HepG2 (cell line): ENCODE results near the gene UVSSA. TPM values are rescaled to one million over a fixed set of nuclear protein-coding genes. Genes with fewer than 3 reads are reported as not detected.

Experiments
- ATAC-seq: fragments of 200-7000 bp; cut with Tn5 transposase; 3 replicates; pipeline ENCODE4 v1.9.1; 2020; ENCODE audit warnings: mild to moderate bottlenecking, moderate library complexity
- BruUV-seq: library from RNA; stranded (reverse); fragments of 400-500 nt; replicated peaks from 2 replicates; lab custom pipeline; 2021; lab: Mats Ljungman, UMichigan
- CTCF ChIA-PET: fragments of 300-600 bp; formaldehyde crosslinking; extraction: SDS; loops from one replicate; lab custom pipeline; 2021; ENCODE audit warnings: low total read pairs, inconsistent platforms, low intra/inter-chr PET ratio; lab: Yijun Ruan, JAX
- POLR2A ChIA-PET: fragments of 350-600 bp; sonication (Branson Sonifier 250); formaldehyde crosslinking; loops from one replicate; lab custom pipeline; 2020; ENCODE audit warnings: antibody characterized with exemption, inconsistent platforms; lab: Yijun Ruan, JAX
- DNase-seq: peaks from one replicate; pipeline ENCODE4 v3.0.0-alpha.2; 2015; ENCODE audit warnings: low spot score
- FAIRE-seq: peaks from 3 replicates; lab custom pipeline; 2011; peaks lifted over from hg19 to GRCh38; lab: Jason Lieb, UNC
- H2AFZ ChIP-seq: one replicate; pipeline ENCODE4 v1.6.1; 2011; ENCODE audit warnings: low read length, inconsistent platforms
- H3K27ac ChIP-seq: fragments of 300-600 bp; 3 replicates; pipeline ENCODE4 v1.8.0; 2011; ENCODE audit warnings: mixed run types, mild to moderate bottlenecking, mixed read lengths, low read length, inconsistent platforms; ENCODE audit not compliant: insufficient read depth; ENCODE audit errors: extremely low read length
- H3K27me3 ChIP-seq, 2 experiments: fragments of 200-600 bp in 1 of 2; 2 replicates in 1 of 2; 3 replicates in 1 of 2; pipeline versions ENCODE4 v1.6.0 to v1.8.0; 2011; ENCODE audit warnings: low read length in 2 of 2, mild to moderate bottlenecking in 2 of 2, moderate library complexity in 2 of 2, inconsistent platforms in 1 of 2; ENCODE audit not compliant: insufficient read depth in 2 of 2, control insufficient read depth in 1 of 2
- H3K36me3 ChIP-seq, 2 experiments: fragments of 200-600 bp in 1 of 2; replicated peaks in 1 of 2; 2 replicates in 1 of 2; 3 replicates in 1 of 2; pipeline versions ENCODE4 v1.5.1 to v1.8.0; 2011; ENCODE audit warnings: low read length in 2 of 2, inconsistent platforms in 1 of 2; ENCODE audit not compliant: insufficient read depth in 2 of 2, control insufficient read depth in 1 of 2
- H3K4me1 ChIP-seq: 2 replicates; pipeline ENCODE4 v1.5.1; 2012; ENCODE audit warnings: low read length, inconsistent platforms; ENCODE audit not compliant: insufficient read depth
- H3K4me2 ChIP-seq: 2 replicates; pipeline ENCODE4 v1.6.0; 2011; ENCODE audit warnings: low read depth, low read length, inconsistent platforms
- H3K4me3 ChIP-seq, 3 experiments: fragments of 200-600 bp in 1 of 3; sonication (generic), shearing (Covaris generic) in 1 of 3; replicated peaks in 1 of 3; 2 replicates each; pipeline ENCODE4 v1.5.1; 2011 to 2016; ENCODE audit warnings: low read length in 3 of 3, inconsistent platforms in 2 of 3, low read depth in 2 of 3, mild to moderate bottlenecking in 2 of 3, control low read depth in 1 of 3, mixed read lengths in 1 of 3; ENCODE audit not compliant: insufficient read depth in 1 of 3
- H3K79me2 ChIP-seq: one replicate; pipeline ENCODE4 v1.6.1; 2011; ENCODE audit warnings: low read length, inconsistent platforms; ENCODE audit not compliant: insufficient read depth
- H3K9ac ChIP-seq: 2 replicates; pipeline ENCODE4 v1.6.0; 2011; ENCODE audit warnings: mild to moderate bottlenecking, low read depth, low read length, inconsistent platforms; ENCODE audit not compliant: insufficient read depth
- H3K9me3 ChIP-seq: 2 replicates; pipeline ENCODE4 v1.5.1; 2012; ENCODE audit warnings: mild to moderate bottlenecking, low read length
- H4K20me1 ChIP-seq: 2 replicates; pipeline ENCODE4 v1.6.0; 2011; ENCODE audit warnings: inconsistent platforms, mild to moderate bottlenecking, low read length, moderate library complexity; ENCODE audit not compliant: insufficient read depth
- ATF7-NPFF ChIP-seq: sonication (generic); formaldehyde crosslinking; IDR thresholded peaks from 2 replicates; pipeline ENCODE4 v1.8.1; 2023; ENCODE audit warnings: mild to moderate bottlenecking, low read depth, missing genetic modification reagents, moderate library complexity
- KLF16 ChIP-seq, 2 experiments: sonication (generic) in 1 of 2; formaldehyde crosslinking in 1 of 2; IDR thresholded peaks; 2 replicates each; pipeline versions ENCODE4 v1.6.1 to v1.8.0; 2016 to 2023; ENCODE audit warnings: missing genetic modification reagents in 2 of 2, missing compliant biosample characterization in 1 of 2
- MED13 ChIP-seq: sonication (generic); formaldehyde crosslinking; IDR thresholded peaks from 2 replicates; pipeline ENCODE4 v1.5.0; 2020; ENCODE audit warnings: missing genetic modification reagents
- MEIS1 ChIP-seq: sonication (generic); formaldehyde crosslinking; IDR thresholded peaks from 2 replicates; pipeline ENCODE4 v1.9.0; 2021; ENCODE audit warnings: mild to moderate bottlenecking, missing genetic modification reagents, moderate library complexity, borderline replicate concordance
- MLLT10 ChIP-seq: sonication (generic); formaldehyde crosslinking; IDR thresholded peaks from 2 replicates; pipeline ENCODE4 v1.4.0; 2020; ENCODE audit warnings: missing genetic modification reagents
- NBN ChIP-seq: fragments of 450-650 bp; conservative IDR thresholded peaks from 2 replicates; pipeline ENCODE4 v1.6.1; 2017
- NFE2 ChIP-seq: sonication (generic); formaldehyde crosslinking; IDR thresholded peaks from 2 replicates; pipeline ENCODE4 v1.4.0; 2020; ENCODE audit warnings: missing genetic modification reagents
- NFIB ChIP-seq: sonication (generic); formaldehyde crosslinking; IDR thresholded peaks from 2 replicates; pipeline ENCODE4 v1.9.0; 2021; ENCODE audit warnings: missing genetic modification reagents, mild to moderate bottlenecking, borderline replicate concordance
- SIX4 ChIP-seq: sonication (generic); formaldehyde crosslinking; IDR thresholded peaks from 2 replicates; pipeline ENCODE4 v1.4.0; 2020; ENCODE audit warnings: missing genetic modification reagents
- TCF7L2 ChIP-seq: IDR thresholded peaks from 2 replicates; pipeline ENCODE4 v1.6.1; 2011; ENCODE audit warnings: mild to moderate bottlenecking, low read depth, low read length, moderate library complexity
- ZFP36 ChIP-seq: fragments of 150-350 bp; IDR thresholded peaks from 2 replicates; pipeline ENCODE4 v1.6.1; 2018; ENCODE audit warnings: borderline replicate concordance, low read length, low read depth; ENCODE audit not compliant: partially characterized antibody
- ZNF331 ChIP-seq: sonication (generic); formaldehyde crosslinking; IDR thresholded peaks from 2 replicates; pipeline ENCODE4 v1.4.0; 2020; ENCODE audit warnings: missing genetic modification reagents
- ZNF431 ChIP-seq: sonication (generic); formaldehyde crosslinking; IDR thresholded peaks from 2 replicates; pipeline ENCODE4 v1.9.0; 2022; ENCODE audit warnings: missing genetic modification reagents, low read depth, mild to moderate bottlenecking, borderline replicate concordance
- ZNF816 ChIP-seq: sonication (generic); formaldehyde crosslinking; IDR thresholded peaks from 2 replicates; pipeline ENCODE4 v1.8.0; 2022; ENCODE audit warnings: missing genetic modification reagents, mild to moderate bottlenecking, borderline replicate concordance
- WGBS: methylation state at CpG from one replicate; pipeline ENCODE4 v1.1.6; 2017; ENCODE audit warnings: low lambda C conversion rate; 5-methylcytosine and 5-hydroxymethylcytosine counted together
- in situ Hi-C: cut with HindIII; loops from 2 replicates; pipeline ENCODE4 v1.10.0; 2017; ENCODE audit warnings: low pct_unique_long_range_greater_than_20kb; ENCODE audit not compliant: extremely low pct_ligation_motif_present
- intact Hi-C: fragments of 100-400 bp; cut with micrococcal nuclease; formaldehyde crosslinking; loops from one replicate; pipeline ENCODE4 v1.10.0; 2022; ENCODE audit not compliant: unreplicated experiment
- polyA plus RNA-seq, 8 experiments: library from polyadenylated mRNA; depleted of rRNA in 3 of 8; stranded (reverse) in 7 of 8; unstranded in 1 of 8; fragments of >200 nt; fragmentation: Illumina TruSeq in 4 of 8; extraction: Trizol in 4 of 8; gene quantifications; 2 replicates each; pipeline versions ENCODE4 v1.2.1 to v1.2.3, GENCODE V29; 2011 to 2016; ENCODE audit warnings: low read depth in 4 of 8, missing spikeins in 1 of 8, mixed read lengths in 1 of 8; ENCODE audit not compliant: insufficient read depth in 1 of 8
- total RNA-seq, 5 experiments: library from RNA; depleted of rRNA; stranded (reverse); fragments of >200 nt; fragmentation: Illumina TruSeq; extraction: Trizol; gene quantifications; 2 replicates each; pipeline ENCODE4 v1.2.3, GENCODE V29; 2016; ENCODE audit warnings: low read depth in 1 of 5
- TF ChIP-seq, protein P1 (sequence below): sonication (generic); formaldehyde crosslinking; IDR thresholded peaks from 2 replicates; pipeline ENCODE4 v1.8.0; 2022; ENCODE audit warnings: missing genetic modification reagents, mild to moderate bottlenecking, borderline replicate concordance
- TF ChIP-seq, protein P2 (sequence below): sonication (generic); formaldehyde crosslinking; IDR thresholded peaks from 2 replicates; pipeline ENCODE4 v1.5.0; 2020; ENCODE audit warnings: mild to moderate bottlenecking, low read depth, missing genetic modification reagents, borderline replicate concordance
- TF ChIP-seq, protein P3 (sequence below): sonication (generic); formaldehyde crosslinking; conservative IDR thresholded peaks from 2 replicates; pipeline ENCODE4 v1.4.0; 2020; ENCODE audit warnings: missing genetic modification reagents
- TF ChIP-seq, protein P4 (sequence below): IDR thresholded peaks from 2 replicates; pipeline ENCODE4 v1.6.1; 2016; ENCODE audit warnings: low read depth, control low read depth

UVSSA gene
- total and polyA plus RNA-seq, 2 of the 13 experiments (the other 11 are each of a cell fraction or from before 2014, with no cell fraction given) = 4.6 to 8.4 TPM

DNA sequence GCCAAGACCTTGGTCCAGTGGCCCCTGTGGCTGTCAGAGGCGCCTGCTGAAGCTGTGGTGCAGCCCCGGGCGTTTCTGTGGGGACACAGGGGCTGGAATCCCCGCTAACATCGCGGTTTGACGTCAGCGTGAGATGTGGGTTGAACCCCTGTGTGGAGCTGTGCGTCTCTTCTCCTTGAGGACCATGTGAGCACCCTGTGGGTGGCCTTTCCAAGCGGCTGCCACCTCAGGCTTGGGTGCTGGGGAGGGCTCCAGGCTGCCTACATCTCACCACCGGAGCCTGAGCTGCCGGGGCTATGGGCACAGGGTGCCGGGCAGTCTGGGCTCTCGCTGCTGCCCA lies 27.7 kb downstream of the UVSSA start:
- no peak overlapping the region for H3K27ac ChIP-seq
- no peaks in the 10 kb centered on the region for H3K27me3 ChIP-seq
- no peak overlapping the region for H2AFZ ChIP-seq
- ChIA-PET CTCF (no interaction called here), POLR2A (interaction anchor here (1.4 kb wide), 1 partner anchor 14 kb away, joined by 3 read pairs; no protein-coding TSS in a partner anchor)
- no peak overlapping the region for H3K4me3 ChIP-seq
- 94% methylated on average over 9 of the region's 14 CpGs for WGBS
- intact Hi-C loops = no loop called here
- H3K4me2 ChIP-seq = no peak overlapping the region
- no peak overlapping the region for H3K9ac ChIP-seq
- BruUV-seq = no TSS peak
- peaks cover 2 to 22% of the 10 kb centered on the region in 2 experiments; a peak in 4 of 5 replicates for H3K36me3 ChIP-seq
- no peaks in the 10 kb centered on the region for H3K9me3 ChIP-seq
- in situ Hi-C loops = no loop called here
- H4K20me1 ChIP-seq = no peaks in the 10 kb centered on the region
- DNase-seq = no peak
- H3K79me2 ChIP-seq = no peaks in the 10 kb centered on the region
- TF ChIP-seq, protein P1, sequence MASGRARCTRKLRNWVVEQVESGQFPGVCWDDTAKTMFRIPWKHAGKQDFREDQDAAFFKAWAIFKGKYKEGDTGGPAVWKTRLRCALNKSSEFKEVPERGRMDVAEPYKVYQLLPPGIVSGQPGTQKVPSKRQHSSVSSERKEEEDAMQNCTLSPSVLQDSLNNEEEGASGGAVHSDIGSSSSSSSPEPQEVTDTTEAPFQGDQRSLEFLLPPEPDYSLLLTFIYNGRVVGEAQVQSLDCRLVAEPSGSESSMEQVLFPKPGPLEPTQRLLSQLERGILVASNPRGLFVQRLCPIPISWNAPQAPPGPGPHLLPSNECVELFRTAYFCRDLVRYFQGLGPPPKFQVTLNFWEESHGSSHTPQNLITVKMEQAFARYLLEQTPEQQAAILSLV (CRISPR knock-in tag) = no peak
- TF ChIP-seq MEIS1 (CRISPR knock-in tag) (no peak), NFE2 (CRISPR knock-in tag) (no peak), ZNF331 (CRISPR knock-in tag) (no peak), MED13 (CRISPR knock-in tag) (no peak), SIX4 (no peak), ATF7-NPFF (CRISPR knock-in tag) (no peak), MLLT10 (CRISPR knock-in tag) (no peak), KLF16 (CRISPR knock-in tag; IDR thresholded peaks at IDR 0.05) (no peak), ZNF816 (CRISPR knock-in tag) (no peak), ZFP36 (no peak), ZNF431 (CRISPR knock-in tag) (no peak), TCF7L2 (no peak), NFIB (no peak), NBN (no peak)
- TF ChIP-seq, protein P2, sequence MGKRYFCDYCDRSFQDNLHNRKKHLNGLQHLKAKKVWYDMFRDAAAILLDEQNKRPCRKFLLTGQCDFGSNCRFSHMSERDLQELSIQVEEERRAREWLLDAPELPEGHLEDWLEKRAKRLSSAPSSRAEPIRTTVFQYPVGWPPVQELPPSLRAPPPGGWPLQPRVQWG (CRISPR knock-in tag) = no peak
- TF ChIP-seq, protein P3, sequence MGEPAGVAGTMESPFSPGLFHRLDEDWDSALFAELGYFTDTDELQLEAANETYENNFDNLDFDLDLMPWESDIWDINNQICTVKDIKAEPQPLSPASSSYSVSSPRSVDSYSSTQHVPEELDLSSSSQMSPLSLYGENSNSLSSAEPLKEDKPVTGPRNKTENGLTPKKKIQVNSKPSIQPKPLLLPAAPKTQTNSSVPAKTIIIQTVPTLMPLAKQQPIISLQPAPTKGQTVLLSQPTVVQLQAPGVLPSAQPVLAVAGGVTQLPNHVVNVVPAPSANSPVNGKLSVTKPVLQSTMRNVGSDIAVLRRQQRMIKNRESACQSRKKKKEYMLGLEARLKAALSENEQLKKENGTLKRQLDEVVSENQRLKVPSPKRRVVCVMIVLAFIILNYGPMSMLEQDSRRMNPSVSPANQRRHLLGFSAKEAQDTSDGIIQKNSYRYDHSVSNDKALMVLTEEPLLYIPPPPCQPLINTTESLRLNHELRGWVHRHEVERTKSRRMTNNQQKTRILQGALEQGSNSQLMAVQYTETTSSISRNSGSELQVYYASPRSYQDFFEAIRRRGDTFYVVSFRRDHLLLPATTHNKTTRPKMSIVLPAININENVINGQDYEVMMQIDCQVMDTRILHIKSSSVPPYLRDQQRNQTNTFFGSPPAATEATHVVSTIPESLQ (CRISPR knock-in tag) = no peak
- TF ChIP-seq, protein P4, sequence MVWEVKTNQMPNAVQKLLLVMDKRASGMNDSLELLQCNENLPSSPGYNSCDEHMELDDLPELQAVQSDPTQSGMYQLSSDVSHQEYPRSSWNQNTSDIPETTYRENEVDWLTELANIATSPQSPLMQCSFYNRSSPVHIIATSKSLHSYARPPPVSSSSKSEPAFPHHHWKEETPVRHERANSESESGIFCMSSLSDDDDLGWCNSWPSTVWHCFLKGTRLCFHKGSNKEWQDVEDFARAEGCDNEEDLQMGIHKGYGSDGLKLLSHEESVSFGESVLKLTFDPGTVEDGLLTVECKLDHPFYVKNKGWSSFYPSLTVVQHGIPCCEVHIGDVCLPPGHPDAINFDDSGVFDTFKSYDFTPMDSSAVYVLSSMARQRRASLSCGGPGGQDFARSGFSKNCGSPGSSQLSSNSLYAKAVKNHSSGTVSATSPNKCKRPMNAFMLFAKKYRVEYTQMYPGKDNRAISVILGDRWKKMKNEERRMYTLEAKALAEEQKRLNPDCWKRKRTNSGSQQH (CRISPR knock-in tag) = no peak
- no peak for FAIRE-seq
- ATAC-seq = no peak
- no peaks in the 10 kb centered on the region for H3K4me1 ChIP-seq
